AG04449 (cell line): ENCODE measurements around the gene PRKCH.

Source experiments
- CTCF ChIA-PET: fragments of 350-600 bp; formaldehyde crosslinking; extraction: SDS; loops from one replicate; lab custom pipeline; 2021; ENCODE audit warnings: antibody characterized with exemption; lab: Yijun Ruan, JAX
- POLR2A ChIA-PET: fragments of 400-600, 350-600 bp; formaldehyde crosslinking; extraction: SDS; loops from one replicate; lab custom pipeline; 2020; ENCODE audit warnings: antibody characterized with exemption, inconsistent platforms; lab: Yijun Ruan, JAX
- DNase-seq: peaks from one replicate; pipeline ENCODE4 v3.0.0-alpha.2; 2010; ENCODE audit warnings: low read depth, low spot score
- H3K4me3 ChIP-seq: 2 replicates; pipeline ENCODE4 v1.5.1; 2011; ENCODE audit warnings: low read depth, mild to moderate bottlenecking, control low read depth, low read length
- TF ChIP-seq, protein P1 (sequence below): IDR thresholded peaks from one replicate; pipeline ENCODE4 v1.5.1; 2011; ENCODE audit warnings: mild to moderate bottlenecking, moderate library complexity, low read length, control low read depth, inconsistent platforms; ENCODE audit not compliant: insufficient read depth; ENCODE audit errors: missing control alignments

Gene PRKCH

DNA sequence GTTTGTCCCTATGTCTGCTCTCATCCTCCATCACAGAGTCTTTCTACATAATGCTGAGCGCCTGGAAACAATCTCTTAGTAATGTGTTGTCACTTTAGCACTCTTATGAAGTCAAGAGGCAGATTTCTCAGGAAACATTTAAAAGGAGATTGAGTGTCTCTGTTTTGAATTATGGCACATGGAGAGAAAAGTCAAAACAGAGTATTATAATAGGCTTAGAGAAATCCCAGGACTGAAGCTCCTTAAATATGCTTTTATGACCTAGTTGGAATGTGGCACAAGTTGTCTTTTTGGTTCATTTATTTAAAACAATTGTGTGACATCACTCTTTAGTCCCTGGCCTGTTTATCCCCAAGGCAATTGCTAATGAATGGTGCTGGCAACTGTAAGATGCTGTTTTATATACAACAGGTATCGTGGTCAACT lies 256.1 kb downstream of the PRKCH start:
- no peak for DNase-seq
- TF ChIP-seq, protein P1, sequence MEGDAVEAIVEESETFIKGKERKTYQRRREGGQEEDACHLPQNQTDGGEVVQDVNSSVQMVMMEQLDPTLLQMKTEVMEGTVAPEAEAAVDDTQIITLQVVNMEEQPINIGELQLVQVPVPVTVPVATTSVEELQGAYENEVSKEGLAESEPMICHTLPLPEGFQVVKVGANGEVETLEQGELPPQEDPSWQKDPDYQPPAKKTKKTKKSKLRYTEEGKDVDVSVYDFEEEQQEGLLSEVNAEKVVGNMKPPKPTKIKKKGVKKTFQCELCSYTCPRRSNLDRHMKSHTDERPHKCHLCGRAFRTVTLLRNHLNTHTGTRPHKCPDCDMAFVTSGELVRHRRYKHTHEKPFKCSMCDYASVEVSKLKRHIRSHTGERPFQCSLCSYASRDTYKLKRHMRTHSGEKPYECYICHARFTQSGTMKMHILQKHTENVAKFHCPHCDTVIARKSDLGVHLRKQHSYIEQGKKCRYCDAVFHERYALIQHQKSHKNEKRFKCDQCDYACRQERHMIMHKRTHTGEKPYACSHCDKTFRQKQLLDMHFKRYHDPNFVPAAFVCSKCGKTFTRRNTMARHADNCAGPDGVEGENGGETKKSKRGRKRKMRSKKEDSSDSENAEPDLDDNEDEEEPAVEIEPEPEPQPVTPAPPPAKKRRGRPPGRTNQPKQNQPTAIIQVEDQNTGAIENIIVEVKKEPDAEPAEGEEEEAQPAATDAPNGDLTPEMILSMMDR, result no peak
- CTCF ChIA-PET, result interaction anchor here (1.2 to 1.3 kb wide), 2 partner anchors 9 to 102 kb away, joined by 4 read pairs; no protein-coding TSS in a partner anchor
- H3K4me3 ChIP-seq, result no peak overlapping the region
- POLR2A ChIA-PET, result no interaction called here

DNA sequence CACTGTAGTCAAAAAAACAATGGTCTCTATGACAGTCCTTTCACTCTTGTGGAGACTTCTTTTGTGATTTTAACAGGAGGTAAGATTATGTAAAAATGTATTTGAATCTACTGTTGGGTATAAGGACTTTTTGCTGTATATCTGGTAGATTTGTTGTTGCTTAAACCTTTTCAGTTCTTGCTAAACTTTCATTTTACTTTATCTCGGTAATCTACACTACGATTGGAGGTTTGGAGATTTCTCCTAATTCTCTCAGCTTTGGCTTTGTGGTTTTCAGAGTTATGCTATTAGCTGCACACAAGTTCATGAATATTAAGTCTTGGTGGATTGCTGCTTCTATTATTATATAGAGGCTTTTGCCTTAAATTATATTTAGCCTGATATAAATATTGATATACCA lies 257.4 kb downstream of the PRKCH start:
- no peak for DNase-seq
- CTCF ChIA-PET, result interaction anchor here (0.8 kb wide), 1 partner anchor 103 kb away, joined by 3 read pairs; no protein-coding TSS in a partner anchor
- no peak overlapping the region for H3K4me3 ChIP-seq
- TF ChIP-seq, protein P1, result no peak
- POLR2A ChIA-PET, result no interaction called here

DNA sequence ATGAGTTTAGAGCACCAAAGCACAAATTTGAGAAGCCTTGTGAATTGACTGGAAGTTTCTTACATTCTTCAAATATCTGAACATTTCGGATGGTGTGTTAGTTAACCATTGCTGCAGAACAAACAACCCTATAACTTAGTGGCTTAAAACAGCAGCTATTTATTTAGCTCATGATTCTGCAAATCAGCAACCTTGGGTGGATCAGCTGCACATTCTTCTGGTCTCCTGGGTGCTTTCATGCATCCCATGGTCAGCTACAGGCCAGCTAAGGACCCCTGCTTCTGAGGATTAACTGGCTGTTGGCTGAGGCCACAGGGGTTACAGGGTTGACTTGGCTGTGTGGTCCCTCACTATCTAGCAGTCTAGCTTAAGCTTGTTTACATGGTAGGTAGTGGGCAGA lies 260.0 kb downstream of the PRKCH start:
- no peak overlapping the region for H3K4me3 ChIP-seq
- TF ChIP-seq, protein P1, result no peak
- CTCF ChIA-PET, result interaction anchor here (0.8 to 2.4 kb wide), 6 partner anchors 8 to 257 kb away, joined by 3 to 10 read pairs (median 4); no protein-coding TSS in a partner anchor
- POLR2A ChIA-PET, result interaction anchor here (1.1 to 1.7 kb wide), 2 partner anchors 19 to 114 kb away, joined by 3 to 6 read pairs; partner anchors contain the start of gene HIF1A
- no peak for DNase-seq

DNA sequence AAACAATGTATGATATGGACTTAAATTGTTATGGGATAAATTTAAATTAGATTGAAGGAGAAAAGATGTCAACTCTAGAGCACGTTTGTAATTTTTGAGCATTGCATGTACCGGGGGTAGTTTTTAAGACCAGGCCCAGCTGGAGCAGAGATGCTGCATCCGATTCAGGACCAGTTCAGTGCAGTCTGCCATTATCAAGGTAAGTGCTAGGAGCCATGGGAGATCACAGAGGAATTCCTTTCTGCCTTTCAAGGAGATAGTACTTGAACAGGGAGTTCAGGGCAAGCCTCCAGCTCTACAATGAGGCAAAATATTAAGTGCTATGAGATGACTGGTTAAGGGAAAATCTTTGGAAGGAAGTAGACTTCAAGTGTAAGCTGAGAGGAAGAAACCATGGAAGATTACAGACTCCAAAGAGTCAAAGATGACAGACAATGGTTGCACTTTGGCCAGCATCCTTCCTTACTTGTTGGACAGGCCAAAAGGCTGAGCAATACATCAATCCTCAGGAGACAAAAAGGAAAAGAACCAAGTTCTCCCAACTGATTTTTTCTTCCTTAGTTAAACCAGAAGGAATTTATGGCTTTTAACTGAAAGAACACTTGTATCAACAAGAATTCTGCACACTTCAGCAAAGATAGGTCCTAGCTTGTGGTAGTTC lies 260.7 kb downstream of the PRKCH start:
- TF ChIP-seq, protein P1, result no peak
- no peak overlapping the region for H3K4me3 ChIP-seq
- ChIA-PET POLR2A (interaction anchor here (1.1 to 1.7 kb wide), 2 partner anchors 19 to 113 kb away, joined by 3 to 6 read pairs; partner anchors contain the start of gene HIF1A), CTCF (interaction anchor here (1.1 to 1.6 kb wide), 5 partner anchors 8 to 148 kb away, joined by 3 to 4 read pairs (median 3); no protein-coding TSS in a partner anchor)
- DNase-seq, result no peak

DNA sequence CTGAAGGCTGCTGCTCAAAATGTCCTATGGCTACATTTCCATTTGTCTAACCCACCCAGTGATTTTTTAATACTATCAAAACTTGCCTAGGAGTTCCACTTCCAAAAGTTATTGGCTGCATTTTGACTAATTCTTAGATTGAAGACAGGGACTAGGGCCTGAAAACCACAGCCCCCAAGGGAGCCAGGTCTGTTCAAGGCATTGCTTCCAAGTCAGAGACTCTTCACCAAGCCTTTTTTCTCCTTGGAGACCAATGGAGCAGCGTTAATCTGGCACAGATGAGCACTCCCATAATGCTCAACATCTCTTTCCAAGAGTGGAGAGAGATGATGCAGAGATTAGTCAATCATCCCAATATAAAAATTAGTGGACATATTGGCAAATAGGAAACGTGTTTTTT lies 261.4 kb downstream of the PRKCH start:
- no peak overlapping the region for H3K4me3 ChIP-seq
- TF ChIP-seq, protein P1, result no peak
- ChIA-PET CTCF (interaction anchor here (1.3 to 1.4 kb wide), 2 partner anchors 111 to 147 kb away, joined by 3 read pairs; no protein-coding TSS in a partner anchor), POLR2A (no interaction called here)
- DNase-seq, result no peak

DNA sequence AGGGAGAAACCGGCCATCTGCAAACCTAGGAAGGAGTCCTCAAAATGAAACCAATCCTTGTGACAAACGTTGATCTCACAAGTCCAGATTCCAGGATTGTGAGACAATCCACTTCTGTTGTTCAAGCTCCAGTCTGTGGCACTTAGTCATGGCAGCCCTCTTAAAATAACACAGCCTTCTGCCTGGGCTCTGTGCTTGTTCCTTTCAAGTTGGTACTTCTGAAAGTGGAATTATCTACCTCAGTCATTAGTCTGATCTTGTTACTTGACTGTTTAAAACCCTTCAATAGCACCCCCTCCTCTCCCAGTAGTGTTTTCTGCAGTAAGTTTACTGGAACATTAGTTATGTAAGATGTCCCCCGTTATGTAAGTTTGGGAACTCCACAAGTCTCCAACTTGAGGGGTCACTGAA lies 263.0 kb downstream of the PRKCH start:
- ChIA-PET POLR2A (no interaction called here), CTCF (no interaction called here)
- TF ChIP-seq, protein P1, result no peak
- no peak overlapping the region for H3K4me3 ChIP-seq
- DNase-seq, result no peak
